Heart left ventricle (tissue), 13 donors: Measurements from ENCODE around the gene MEG3.

ENCODE experiments used
- POLR2A ChIP-seq, 2 donors: fragments of 450-650 bp; IDR thresholded peaks; one replicate each; pipeline ENCODE4 v1.6.1; 2017; ENCODE audit warnings: antibody characterized with exemption in 2 of 2, mild to moderate bottlenecking in 2 of 2, moderate library complexity in 2 of 2
- TF ChIP-seq, protein P1 (sequence below), 12 donors: fragments of 200-600 bp; sonication (generic) in 4 of 12; IDR thresholded peaks; one replicate each; pipeline versions ENCODE4 v1.5.0 to v1.8.0; 2018 to 2022; ENCODE audit warnings: antibody characterized with exemption in 12 of 12, mild to moderate bottlenecking in 5 of 12
- donor health status: ischemic (EF 13 %, LVEDD 7.1; RV severe dilation, severe dysfunction).
- donor health status: DM: no; HTN: yes; CAD: no.
- donor health status: DM: no; HTN: no; CAD: no.
- donor health status: ischemic (EF 25% LVEDD 6.9; RV normal size, moderate dysfunction).
- donor health status: ischemic (EF 25% LVEDD 5.7; RV mildly dilated, moderate dysfunction).
- donor health status: ischemic (EF 35%, LVEDD 5.7; RV mildly dilated, moderate dysfunction).
- donor health status: nonischemic (EF 11% LVEDD 7.7; RV severe dilation, severe dysfunction).
- donor health status: DM: yes; HTN: yes; CAD: no.
- donor health status: PGD.
- donor health status: ischemic (EF 29% LVEDD 5.4; RV normal size, mild dysfunction).
- donor health status: nonischemic (EF 23%, LVEDD 6.1; RV moderate dilation, normal function).

DNA sequence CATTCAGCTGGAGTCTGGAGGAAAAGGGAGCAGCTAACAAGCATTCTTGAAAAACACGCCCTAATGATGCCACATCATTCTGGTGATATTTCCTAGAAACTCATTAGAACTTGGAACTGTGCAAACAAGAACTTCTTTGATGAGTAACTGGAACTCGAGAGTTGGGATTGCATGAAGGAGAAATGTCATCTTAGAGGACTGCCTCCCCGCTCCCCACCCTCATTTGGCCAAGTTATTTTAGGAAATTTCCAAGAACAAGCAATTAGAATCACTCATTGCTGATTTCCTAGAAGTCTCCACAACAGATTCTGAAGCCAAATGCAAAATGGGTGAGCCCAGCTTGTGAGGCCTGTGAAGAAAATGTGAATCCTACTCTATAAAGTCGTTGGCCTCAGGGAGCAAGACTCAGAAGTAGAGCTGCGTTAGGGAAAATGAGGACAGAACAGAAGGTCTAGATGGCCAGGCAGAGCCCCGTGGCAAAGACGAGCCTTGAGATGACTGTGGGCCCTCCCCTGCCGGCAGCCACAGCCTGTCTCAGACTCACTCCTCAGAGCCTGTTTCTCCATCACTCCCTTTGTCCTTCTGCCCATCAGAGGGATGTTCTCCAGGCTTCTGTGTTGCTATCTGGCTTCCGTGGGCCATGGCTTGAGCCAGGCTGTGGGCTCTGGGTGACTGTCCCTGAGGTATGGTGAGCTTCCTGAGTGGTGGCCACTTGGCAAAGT lies 39.2 kb downstream of the MEG3 start:
- TF ChIP-seq, protein P1, sequence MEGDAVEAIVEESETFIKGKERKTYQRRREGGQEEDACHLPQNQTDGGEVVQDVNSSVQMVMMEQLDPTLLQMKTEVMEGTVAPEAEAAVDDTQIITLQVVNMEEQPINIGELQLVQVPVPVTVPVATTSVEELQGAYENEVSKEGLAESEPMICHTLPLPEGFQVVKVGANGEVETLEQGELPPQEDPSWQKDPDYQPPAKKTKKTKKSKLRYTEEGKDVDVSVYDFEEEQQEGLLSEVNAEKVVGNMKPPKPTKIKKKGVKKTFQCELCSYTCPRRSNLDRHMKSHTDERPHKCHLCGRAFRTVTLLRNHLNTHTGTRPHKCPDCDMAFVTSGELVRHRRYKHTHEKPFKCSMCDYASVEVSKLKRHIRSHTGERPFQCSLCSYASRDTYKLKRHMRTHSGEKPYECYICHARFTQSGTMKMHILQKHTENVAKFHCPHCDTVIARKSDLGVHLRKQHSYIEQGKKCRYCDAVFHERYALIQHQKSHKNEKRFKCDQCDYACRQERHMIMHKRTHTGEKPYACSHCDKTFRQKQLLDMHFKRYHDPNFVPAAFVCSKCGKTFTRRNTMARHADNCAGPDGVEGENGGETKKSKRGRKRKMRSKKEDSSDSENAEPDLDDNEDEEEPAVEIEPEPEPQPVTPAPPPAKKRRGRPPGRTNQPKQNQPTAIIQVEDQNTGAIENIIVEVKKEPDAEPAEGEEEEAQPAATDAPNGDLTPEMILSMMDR (IDR thresholded peaks at IDR 0.05), result no peak
- no peak for TF ChIP-seq POLR2A (IDR thresholded peaks at IDR 0.05)
